HG02840 (cell line): ENCODE data around the gene LARP6.
"Not testable (repeated sequence)": the region's sequence is repeated elsewhere in the genome, so short reads cannot be mapped to it uniquely, and the experiment has no call there.

ENCODE experiments used
- ATAC-seq: cut with Tn5 transposase; IDR thresholded peaks from one replicate; pipeline ENCODE4 v1.9.1; 2021; ENCODE audit warnings: mild to moderate bottlenecking, moderate library complexity, moderate number of reproducible peaks; ENCODE audit not compliant: unreplicated experiment, low FRiP score

Gene LARP6

DNA sequence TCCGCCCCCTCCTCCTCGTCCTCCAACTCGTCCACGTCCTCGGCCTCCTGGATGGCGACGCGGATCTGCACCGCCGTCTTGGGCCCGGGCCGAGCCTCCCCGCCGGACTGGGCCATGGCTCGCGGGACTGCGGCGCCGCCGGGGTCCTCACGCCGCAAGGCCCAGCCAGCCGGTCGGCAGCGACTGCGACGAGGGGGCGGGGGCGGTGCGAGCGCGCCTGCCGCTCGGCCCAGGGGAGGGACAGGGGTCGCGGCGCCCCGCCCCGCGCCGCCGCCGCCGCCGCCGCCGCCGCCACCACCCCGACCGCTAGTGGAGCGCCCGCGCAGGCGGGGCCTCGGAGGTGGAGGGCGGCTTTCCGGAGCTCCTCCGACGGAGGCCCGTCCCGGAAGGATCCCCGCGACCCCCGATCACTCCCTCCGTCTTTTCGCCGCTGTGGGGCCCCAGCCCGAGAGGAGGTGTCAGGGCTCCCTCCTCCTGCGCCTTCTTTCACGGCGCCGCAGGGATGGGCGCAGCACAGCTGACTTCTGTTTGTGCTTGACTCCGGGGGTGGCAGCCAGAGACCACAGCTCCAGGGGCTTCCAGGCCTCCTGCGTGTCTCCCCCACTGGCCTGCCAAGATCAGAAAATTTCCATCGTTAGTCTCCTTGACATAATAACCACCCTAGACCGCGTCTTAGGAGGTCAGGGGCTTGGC, at the start of gene LARP6:
TSS of gene LARP6 (minus strand) at position 185 of the 693 bp plus-strand sequence. CDS start at position 116, 69 bp downstream.
- no peak for ATAC-seq

DNA sequence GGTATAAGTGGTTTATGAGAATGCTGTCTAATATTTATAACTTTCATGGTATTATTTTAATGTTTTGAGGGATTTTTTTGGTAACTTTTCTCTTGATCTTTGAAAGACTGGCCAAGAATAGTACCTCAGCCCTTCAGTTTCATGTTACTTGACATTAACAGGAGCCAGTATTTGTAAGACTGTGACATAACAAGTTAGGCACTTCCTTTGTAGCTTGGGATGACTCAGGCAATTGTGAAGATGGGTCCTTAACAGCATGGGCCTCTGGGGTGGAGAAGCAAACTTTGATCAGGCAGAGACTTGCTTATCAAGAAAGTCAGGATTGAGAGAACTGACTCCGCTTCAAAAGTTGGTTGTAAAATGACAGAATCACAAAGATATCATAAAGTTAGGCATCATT, 48.1 kb upstream of the LARP6 start:
- ATAC-seq: no peak

DNA sequence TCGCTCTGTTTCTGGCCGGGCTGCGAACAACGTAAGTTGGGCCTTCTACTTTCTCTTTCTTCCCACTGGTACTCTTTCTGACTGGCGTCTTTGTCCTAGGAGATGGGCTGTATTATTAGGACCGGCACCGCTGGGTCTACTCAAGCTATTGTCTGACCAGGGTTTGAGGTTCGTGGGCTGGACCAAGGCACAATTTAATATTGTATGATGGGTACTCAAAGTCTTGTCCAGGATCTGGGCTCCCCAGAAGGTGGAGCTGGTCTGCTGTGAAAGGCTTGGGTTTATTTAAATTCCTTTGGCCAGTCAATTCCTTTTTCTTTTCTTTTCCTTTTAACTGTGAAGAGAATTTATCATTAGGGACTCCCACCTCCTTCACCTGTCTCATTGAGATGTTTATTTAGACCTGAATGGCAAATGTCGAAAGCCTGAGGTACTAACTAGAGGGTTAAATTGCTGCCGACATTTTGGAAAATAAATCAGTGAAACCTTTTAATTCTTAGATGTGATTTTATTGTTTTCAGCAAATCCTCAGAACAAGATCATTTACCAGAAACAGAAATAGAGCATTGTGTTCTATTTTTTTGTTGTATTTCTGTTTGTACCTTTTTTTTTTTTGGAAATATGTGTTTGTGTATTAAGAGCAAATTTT, 39.1 kb upstream of the LARP6 start:
- ATAC-seq: peak; percentile 18

DNA sequence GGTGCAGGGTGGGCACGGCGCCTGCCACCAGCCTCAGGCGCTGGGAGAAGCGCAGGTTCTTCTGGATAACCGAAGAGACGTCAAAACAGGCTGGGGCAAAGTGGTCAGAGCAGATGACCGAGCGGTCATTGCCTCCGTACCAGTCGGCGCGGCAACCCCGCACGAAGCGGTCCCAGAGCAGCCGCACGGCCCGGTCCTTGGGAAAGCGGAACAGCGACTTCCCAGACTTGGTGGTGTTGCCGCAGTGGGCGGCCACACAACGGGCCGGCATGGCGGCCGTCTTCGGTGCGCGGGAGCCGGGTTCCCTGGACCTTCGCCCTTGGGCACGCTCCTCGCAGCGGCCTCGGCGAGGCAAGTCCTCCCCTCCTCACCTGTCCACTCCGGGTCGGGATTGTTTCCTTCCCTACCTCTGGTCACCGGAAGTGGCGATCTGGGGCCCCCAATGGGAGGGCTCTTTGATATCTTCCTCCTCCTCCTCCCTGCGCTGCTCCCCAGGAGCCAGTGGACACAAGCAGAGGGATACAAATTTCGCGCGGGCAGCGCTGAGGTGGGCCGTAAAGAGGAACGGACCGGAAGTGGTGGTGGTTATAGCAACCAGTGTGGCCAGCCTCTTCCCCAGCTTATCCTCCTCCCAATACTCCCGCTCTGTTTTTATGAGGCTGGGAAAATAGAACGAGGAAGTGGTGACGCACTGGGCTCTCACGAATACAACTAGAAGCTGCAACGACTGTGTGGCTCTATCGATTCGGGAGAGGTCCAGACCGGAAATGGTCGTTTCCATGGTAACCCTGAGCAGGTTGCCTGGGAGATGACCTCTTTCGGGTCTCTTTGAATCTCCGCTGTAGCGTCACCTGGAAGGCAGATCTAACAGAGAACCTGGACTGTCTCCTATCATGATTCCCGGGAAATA, 38.3 kb upstream of the LARP6 start, which contains the start of the genes LRRC49 and THAP10:
TSS of gene LRRC49 (plus strand) at position 825 of the 910 bp plus-strand sequence. CDS start at position 894, 69 bp downstream.
TSS of gene THAP10 (minus strand) at position 432 of the 910 bp plus-strand sequence. CDS start at position 271, 161 bp downstream.
- peak; percentile 64 for ATAC-seq

DNA sequence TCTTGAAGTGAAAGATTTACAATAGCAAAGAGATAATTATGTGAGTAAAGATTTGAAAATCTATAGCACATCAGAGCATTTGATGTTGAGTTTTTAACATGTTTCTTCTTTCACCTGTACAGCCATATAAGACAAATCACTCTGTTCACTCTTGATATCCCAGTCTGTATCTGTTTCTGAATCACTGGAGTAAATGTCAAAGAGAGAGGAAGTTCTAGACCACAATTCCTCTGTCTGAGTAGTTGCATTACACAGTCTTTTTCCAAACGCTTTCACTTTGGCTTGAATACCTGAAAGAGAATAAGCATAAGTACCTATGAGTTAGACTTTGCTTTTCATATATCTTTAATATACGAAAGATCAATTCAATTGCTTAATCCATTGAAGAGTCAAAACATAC, 28.4 kb upstream of the LARP6 start:
- no peak for ATAC-seq

DNA sequence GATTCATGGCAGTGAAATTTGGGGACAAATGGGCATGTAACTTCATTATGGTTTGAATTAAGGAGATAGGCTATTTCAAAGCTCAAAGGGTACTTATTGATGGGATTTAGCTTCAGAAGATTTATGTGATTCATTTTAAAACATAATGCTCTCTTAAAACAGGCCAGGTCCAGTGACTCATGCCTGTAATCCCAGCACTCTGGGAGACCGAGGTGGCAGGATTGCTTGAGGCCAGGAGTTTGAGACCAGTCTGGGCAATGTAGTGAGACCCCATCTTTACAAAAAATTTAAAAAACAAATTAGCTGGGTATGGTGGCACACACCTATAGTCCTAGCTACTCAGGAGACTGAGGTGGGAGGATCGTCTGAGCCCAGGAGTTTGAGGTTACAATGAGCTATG, 26.8 kb upstream of the LARP6 start:
- ATAC-seq: no peak

DNA sequence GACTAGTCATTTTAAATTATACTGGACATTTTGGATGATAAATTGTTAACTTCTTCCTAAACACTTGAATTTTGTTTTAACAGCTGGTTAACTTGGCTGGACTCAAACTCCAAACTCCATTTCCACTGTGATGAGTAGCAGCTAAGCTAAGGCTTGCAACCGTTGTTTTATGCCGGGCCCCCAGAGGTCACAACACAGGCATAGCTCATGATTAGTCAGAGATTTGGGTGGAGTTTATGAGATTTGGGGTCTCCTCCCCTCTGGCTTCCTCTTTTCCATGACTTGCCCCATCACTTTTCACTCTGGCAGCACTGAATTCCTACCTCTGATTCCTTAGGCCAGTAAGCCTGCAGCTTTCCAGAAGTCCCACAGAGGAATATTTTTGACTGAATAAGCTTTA, 25.4 kb upstream of the LARP6 start:
- ATAC-seq: no peak

DNA sequence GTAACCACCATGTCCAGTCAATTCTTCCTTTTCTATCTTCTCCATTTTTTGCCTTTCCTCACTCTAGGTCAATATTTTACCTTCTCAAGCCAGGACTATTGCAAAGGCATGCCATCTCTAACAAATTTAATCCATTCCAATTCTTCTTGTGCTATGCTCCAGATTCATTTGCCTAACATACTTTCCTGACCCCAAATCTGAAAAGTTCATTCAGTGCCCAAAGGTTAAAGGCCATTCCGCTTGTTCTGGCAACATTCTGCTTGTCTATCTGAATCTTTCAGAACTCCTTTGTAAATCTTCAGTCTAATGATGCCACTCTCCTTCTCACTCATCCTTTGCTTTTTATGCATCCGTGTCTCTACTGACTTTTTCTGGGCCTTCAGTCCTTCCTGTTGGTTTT, 22.7 kb upstream of the LARP6 start:
- no peak for ATAC-seq

DNA sequence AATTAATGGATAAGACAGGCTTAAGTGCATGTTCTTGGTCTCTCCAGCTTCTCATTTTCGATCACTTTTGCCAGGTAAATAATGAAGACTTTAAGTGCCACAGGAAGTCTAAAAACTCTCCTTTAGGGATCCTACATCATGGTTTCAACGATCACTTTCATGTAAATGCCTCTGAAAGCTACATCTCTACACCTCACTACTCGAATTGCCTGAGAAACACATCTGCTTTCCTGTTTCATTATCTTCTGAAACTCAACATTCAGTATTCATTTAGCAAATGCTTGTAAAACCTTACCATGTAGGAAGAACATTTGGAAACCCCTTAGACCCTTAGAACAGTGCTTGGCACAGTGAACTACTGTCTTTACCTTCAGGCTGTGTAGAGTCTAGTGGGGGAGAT, 22.1 kb upstream of the LARP6 start:
- no peak for ATAC-seq

DNA sequence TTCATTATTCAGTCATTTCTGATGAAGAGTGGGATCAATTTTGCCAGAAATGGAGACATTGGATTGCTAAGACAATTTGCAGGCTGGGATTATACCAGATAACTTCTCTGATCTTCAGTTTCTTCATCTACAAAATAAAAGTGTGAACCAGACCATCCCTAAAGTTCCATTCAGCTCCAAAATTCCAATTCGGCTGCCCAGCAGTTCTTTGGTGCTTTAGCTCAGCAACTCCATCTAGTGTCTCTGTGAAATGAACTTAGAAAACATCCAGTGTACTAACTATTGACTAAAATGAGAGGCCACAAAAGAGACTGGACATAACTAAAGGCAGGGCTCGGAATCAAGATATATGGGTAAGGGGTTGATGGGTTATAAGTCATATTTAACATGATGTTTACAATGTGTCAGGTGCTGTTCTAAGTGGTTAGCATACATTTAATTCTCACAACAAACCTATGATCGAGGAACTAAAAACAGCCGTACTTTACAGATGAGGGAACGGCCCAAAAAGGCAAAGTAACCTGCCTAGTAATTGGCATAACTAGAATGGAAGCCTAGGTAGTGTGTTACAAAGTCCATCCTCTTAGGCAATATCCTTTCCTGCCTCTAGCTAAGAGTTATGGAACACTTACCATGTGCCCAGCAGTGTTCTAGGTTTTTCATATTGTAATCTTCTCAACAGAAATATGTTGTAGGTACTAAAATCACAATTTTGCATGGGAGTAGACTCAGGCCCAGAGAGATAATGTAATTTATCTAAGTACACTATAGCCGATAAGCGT, 21.2 kb upstream of the LARP6 start:
- no peak for ATAC-seq

DNA sequence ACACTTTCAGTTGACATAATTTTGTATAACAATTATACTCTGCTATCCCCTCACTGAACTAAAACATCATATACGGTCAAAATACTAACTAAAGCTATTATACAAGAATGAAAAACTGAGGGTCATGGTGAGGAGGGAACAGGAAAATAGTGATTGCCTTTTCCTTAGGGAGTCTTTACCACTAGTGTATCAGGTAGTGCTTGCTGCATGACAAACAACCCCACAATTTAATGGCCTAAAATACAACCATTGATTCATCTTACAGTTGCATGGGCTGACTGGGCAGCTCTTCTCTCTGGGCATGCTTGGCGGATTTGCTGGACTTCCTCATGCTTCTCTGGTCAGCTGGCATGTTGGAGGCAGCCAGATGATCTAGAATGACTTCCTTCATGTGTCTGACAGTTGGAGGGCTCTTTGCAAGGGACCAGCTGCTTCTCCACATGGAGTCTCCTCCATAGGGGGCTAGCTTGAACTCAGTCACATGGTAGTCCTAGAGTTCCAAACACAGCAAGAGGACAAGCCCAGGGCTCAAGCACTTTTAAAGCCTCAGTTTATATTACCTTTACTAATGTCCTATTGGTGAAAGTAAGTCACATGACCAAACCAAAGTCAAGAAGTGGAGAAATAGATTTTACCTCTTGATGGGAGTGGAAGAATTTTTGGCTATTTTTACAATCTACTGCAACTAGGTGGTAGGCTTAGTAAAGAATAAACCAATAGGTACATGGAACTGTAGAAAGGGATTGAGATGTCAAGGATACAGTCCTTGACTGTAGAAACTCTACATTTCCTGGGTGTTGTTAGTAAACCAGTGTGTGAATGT, 19.5 kb upstream of the LARP6 start:
- ATAC-seq: no peak

DNA sequence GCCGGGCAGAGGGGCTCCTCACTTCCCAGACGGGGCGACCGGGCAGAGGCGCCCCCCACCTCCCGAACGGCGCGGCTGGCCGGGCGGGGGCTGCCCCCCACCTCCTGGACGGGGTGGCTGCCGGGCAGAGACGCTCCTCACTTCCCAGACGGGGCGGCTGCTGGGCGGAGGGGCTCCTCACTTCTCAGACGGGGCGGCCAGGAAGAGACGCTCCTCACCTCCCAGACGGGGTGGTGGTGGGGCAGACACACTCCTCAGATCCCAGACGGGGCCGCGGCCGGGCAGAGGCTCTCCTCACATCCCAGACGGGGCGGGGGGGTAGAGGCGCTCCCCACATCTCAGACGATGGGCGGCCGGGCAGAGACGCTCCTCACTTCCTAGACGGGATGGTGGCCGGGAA, 17.5 kb upstream of the LARP6 start:
- not testable (repeated sequence) for ATAC-seq

DNA sequence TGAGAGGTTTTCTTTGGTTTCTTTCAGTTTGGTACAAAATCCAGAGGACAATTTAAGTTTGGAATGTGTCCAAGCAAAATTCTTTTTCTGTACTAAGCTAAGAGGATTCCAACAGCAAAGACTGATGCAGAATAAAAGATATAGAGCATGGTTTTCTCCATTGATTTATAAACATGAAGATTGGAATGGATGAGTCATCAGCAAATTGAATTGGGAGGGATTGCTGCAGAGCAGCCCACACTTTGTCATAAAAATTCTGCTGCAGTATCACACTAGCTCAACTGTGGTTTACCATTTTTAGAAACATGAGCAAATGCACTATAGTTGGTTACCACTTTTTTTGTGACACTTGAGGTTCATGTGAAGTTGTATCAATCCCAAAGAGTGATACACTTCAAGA, 16.1 kb upstream of the LARP6 start:
- no peak for ATAC-seq

DNA sequence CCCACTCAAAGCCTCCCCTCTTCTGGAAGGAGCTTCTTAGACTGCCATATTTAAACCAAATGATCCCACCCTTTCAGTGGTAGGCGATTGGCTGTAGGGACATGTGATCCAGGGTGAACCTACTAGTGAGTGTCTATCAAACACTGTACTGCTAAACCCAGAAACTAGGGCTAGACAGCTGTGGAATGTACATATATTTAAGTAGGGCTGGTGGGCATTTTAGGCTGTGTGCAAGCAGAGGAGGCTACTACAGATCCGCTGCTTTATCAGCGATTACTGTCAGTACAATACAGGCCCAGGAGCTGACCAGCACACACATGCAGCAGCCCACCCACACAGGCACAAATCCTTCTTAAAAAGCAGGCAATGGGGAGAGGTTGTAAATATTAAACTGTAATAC, 15.4 kb upstream of the LARP6 start:
- no peak for ATAC-seq

DNA sequence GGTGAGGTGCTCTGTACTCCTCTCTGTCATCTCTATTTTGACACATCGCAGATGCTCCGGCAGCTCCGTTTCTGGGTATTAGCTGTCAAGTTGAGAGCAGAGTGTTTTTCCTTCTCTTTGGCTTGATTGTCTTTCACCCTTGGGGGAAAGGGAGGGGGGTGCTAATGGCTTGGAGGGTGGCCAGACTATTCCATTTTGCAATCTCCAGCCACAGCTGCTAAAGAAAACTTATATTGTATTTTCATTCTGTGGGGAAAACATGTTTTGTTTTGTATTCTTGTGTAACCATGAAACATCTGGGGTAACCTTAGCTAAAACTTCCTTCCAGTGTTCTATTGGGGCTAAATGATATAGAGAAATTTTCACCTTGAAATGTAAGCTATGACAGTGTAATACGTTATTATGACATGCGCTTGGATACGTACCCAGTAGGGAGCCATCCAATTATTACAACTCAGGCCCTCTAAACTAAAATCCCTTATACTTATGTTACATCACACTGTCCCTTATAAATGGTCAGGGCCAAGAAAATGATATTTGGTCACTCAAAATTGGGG, 14.0 kb upstream of the LARP6 start:
- ATAC-seq: no peak

DNA sequence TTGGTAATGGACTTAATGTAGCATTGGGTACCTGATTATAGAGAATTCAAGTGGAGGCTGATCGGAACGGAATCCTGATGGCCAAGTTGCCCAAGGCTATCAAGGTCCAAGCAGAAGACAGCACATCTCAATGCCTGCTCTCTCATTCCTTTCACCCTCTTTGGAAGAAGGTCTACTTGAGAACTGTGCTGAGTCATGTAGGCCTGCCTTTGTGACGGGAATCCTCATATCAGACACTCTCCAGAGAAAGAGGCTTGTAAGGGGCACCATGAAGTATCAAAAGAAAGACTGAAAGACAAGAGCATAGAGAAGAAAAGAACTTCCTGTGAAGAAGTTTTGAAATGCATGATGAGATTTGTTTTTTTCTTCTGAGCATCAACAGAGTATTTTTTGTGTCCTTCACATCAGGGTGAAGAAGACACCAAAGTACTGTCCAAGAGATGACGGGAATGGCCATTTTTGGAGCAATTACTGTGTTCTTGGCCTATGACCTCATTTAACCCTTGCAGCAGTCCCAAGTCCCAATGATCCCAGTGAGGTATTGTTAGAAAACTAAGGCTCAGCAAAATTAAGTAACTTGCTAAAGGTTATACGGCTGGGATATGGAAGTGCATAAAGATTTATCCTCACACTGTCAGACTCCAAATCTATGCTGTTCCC, 13.2 kb upstream of the LARP6 start:
- ATAC-seq: no peak

DNA sequence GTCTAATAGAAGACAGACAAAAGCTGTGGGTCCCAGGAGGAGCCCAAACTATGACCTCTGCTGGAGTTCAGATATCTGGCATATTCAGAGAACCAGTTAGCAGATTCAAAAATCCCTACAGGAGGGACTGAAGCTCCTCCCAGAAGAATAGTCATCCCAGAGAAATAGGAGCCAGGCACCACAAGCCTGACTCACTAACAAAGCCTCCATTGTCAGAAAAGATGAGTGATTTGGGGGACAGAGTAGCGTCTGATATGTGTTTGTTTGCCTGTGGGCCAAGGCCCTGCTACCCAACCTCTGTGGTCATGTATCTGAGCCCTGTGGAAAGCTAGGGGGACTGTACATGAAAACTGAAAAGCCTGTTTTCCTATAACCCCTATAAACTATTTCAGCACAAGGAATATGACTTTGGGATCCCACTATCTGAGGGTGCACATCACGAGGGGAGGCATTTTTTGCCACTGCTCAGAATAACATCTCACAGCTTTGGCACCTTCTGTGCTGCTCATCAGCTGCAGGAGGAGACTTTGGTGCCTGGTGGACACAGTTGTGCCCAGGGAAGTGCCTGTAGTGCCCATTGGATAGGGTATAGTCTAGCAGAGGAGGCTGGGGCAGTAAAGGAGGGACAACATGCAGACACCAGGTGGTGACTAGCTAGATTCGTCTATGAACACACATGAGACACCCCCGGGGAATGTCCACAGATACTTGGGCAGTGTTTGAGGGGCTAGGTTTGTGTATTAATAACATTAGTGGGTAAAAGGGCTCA, 9.7 kb upstream of the LARP6 start:
- ATAC-seq: no peak

DNA sequence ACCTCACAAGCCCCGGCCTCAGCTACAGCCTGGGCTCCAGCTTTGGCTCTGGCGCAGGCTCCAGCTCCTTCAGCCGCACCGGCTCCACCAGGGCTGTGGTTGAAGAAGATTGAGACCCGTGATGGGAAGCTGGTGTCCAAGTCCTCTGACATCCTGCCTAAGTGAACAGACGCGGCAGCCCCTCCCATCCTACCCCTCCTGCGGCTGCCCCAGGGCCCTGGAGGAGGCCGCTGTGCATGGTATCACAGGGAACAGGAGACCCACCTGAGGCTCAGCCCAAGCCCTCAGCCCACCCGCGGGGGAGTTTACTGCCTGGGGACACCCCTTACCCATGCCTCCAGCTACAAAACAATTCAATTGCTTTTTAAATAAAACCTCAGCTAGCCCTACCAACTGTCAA, 6.0 kb upstream of the LARP6 start:
- ATAC-seq: no peak
